A673 (cell line): Measurements from ENCODE around the gene PTPN21.

Source experiments
- EZH2 ChIP-seq: fragments of 200-600 bp; sonication (generic); IDR thresholded peaks from 2 replicates; pipeline ENCODE4 v1.6.1; 2017; ENCODE audit warnings: borderline replicate concordance, low read depth, mild to moderate bottlenecking, mixed read lengths, antibody characterized with exemption, low read length; ENCODE audit not compliant: poor library complexity, severe bottlenecking
- TF ChIP-seq, protein P1 (sequence below): fragments of 300-800, 200-600 bp; sonication (generic); conservative IDR thresholded peaks from 2 replicates; pipeline ENCODE4 v1.5.1; 2017; ENCODE audit warnings: low read depth, mild to moderate bottlenecking, antibody characterized with exemption, low read length, moderate library complexity, mixed read lengths

DNA sequence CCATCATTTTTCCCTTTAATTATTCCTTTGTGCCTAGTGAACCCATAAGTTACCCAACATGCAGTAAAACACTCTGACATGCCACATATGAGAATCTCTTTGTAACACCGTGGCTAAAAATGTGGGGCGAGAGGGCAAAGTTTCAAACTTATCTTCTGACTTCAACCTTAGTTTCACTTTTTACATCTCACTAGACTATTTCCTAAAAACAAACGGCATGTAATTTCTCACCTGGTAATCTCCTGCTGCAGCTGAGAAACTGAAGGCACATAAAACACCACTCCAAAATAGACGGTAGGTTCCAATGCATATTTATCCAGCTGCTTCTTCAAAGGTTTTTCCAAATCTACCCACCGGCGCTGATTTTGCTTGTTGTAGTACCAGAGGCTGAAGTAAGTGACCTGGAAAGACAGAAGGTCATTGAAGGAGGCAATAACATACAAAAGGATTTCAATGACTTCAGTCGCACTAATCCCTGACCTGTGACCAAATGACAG lies 37.9 kb downstream of the PTPN21 start:
- TF ChIP-seq, protein P1, sequence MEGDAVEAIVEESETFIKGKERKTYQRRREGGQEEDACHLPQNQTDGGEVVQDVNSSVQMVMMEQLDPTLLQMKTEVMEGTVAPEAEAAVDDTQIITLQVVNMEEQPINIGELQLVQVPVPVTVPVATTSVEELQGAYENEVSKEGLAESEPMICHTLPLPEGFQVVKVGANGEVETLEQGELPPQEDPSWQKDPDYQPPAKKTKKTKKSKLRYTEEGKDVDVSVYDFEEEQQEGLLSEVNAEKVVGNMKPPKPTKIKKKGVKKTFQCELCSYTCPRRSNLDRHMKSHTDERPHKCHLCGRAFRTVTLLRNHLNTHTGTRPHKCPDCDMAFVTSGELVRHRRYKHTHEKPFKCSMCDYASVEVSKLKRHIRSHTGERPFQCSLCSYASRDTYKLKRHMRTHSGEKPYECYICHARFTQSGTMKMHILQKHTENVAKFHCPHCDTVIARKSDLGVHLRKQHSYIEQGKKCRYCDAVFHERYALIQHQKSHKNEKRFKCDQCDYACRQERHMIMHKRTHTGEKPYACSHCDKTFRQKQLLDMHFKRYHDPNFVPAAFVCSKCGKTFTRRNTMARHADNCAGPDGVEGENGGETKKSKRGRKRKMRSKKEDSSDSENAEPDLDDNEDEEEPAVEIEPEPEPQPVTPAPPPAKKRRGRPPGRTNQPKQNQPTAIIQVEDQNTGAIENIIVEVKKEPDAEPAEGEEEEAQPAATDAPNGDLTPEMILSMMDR: no peak
- TF ChIP-seq EZH2: no peak
